ENCODE measurements around the gene CYTIP. TPM values are rescaled to one million over a fixed set of nuclear protein-coding genes. Genes with fewer than 3 reads are reported as not detected.
"Not testable (repeated sequence)": the region's sequence is repeated elsewhere in the genome, so short reads cannot be mapped to it uniquely, and the experiment has no call there.

CYTIP gene
- total RNA-seq, 1 donor from 2014 or later: not detected

DNA sequence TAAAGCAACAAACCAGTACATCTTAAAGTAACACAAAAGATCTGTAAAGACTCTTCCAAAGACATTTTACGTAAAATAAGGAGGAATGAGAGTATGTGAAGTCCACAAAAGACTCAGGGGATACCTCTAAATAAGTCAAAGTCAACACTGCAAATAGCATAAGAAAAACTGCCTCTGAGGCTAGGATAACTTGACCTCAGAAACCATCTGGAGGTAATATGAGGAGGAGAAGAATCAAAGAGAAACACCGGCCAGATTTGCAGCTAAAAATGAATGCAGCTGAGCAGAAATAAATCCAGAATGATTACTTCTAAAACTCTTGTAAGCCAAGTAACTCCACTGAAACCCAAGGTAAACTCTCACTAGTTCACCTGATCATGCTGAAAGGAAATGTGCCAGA is 66.0 kb downstream of the CYTIP start:
- DNase-seq (ENCODE audit: low spot score in 2 of 2, unreplicated experiment in 2 of 2): no peak
- Mint-ChIP-seq H3K9me3 (peaks cover 23% of the 10 kb centered on the region), H3K27ac (no peak overlapping the region), H3K27me3 (ENCODE audit: low read depth) (peaks cover 3% of the 10 kb centered on the region), H3K36me3 (peaks cover 5% of the 10 kb centered on the region), H3K4me1 (no peaks in the 10 kb centered on the region), H3K4me3 (no peak overlapping the region)
- TF ChIP-seq, protein P1, sequence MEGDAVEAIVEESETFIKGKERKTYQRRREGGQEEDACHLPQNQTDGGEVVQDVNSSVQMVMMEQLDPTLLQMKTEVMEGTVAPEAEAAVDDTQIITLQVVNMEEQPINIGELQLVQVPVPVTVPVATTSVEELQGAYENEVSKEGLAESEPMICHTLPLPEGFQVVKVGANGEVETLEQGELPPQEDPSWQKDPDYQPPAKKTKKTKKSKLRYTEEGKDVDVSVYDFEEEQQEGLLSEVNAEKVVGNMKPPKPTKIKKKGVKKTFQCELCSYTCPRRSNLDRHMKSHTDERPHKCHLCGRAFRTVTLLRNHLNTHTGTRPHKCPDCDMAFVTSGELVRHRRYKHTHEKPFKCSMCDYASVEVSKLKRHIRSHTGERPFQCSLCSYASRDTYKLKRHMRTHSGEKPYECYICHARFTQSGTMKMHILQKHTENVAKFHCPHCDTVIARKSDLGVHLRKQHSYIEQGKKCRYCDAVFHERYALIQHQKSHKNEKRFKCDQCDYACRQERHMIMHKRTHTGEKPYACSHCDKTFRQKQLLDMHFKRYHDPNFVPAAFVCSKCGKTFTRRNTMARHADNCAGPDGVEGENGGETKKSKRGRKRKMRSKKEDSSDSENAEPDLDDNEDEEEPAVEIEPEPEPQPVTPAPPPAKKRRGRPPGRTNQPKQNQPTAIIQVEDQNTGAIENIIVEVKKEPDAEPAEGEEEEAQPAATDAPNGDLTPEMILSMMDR (IDR thresholded peaks at IDR 0.05; ENCODE audit: unreplicated experiment): no peak

DNA sequence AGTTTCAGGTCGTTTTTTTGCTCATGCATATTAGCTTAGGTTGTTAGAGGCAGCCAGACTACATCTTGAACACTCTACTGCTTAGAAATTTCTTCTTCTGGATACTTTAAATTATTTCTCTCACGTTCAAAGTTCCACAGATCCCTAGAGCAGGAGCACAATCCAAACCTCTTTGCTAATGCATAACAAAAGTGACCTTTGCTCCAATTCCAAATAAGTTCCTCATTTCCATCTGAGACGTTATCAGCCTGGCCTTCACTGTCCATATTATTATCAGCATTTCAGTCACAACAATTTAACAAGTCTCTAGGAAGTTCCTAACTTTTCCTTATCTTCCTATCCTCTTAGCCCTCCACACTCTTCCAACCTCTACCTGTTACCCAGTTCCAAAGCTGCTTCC is 67.8 kb downstream of the CYTIP start:
- Mint-ChIP-seq H3K4me3 (no peak overlapping the region), H3K27ac (no peak overlapping the region), H3K4me1 (no peaks in the 10 kb centered on the region), H3K9me3 (peaks cover 23% of the 10 kb centered on the region), H3K27me3 (ENCODE audit: low read depth) (no peaks in the 10 kb centered on the region), H3K36me3 (peaks cover 5% of the 10 kb centered on the region)
- no peak for DNase-seq (ENCODE audit: low spot score in 2 of 2, unreplicated experiment in 2 of 2)
- TF ChIP-seq, protein P1 (IDR thresholded peaks at IDR 0.05; ENCODE audit: unreplicated experiment): no peak

DNA sequence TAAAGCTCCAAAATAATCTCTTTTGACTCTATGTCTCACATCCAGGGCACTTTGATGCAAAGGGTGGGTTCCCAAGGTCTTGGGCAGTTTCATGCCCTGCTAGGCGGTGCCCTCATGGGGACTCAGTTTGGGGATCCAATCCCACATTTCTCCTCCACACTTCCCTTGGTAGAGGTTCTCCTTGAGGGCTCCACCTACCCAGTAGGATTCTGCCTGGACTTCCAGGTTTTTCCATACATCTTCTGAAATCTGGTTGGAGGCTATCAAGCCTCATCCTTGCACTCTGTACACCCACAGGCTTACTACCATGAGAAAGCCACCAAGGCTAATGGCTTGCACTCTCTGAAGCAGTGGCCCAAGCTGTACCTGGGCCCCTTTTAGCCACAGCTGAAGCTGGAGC is 68.5 kb downstream of the CYTIP start:
- H3K9me3 Mint-ChIP-seq: peaks cover 22% of the 10 kb centered on the region
- no peak overlapping the region for H3K4me3 Mint-ChIP-seq
- TF ChIP-seq, protein P1 (IDR thresholded peaks at IDR 0.05; ENCODE audit: unreplicated experiment): no peak
- H3K36me3 Mint-ChIP-seq: peaks cover 5% of the 10 kb centered on the region
- DNase-seq (ENCODE audit: low spot score in 2 of 2, unreplicated experiment in 2 of 2): no peak
- no peaks in the 10 kb centered on the region for H3K27me3 Mint-ChIP-seq (ENCODE audit: low read depth)
- no peaks in the 10 kb centered on the region for H3K4me1 Mint-ChIP-seq
- H3K27ac Mint-ChIP-seq: no peak overlapping the region

DNA sequence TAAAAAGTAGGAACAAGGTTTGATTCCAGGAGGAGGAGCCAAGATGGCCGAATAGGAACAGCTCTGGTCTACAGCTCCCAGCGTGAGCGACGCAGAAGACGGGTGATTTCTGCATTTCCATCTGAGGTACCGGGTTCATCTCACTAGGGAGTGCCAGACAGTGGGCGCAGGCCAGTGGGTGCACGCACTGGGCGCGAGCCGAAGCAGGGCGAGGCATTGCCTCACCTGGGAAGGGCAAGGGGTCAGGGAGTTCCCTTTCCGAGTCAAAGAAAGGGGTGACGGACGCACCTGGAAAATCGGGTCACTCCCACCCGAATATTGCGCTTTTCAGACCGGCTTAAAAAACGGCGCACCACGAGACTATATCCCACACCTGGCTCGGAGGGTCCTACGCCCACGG is 75.4 kb downstream of the CYTIP start:
- not testable (repeated sequence) for H3K4me3 Mint-ChIP-seq; H3K27ac Mint-ChIP-seq; H3K27me3 Mint-ChIP-seq (ENCODE audit: low read depth); H3K36me3 Mint-ChIP-seq; H3K9me3 Mint-ChIP-seq; DNase-seq (ENCODE audit: low spot score in 2 of 2, unreplicated experiment in 2 of 2); H3K4me1 Mint-ChIP-seq

DNA sequence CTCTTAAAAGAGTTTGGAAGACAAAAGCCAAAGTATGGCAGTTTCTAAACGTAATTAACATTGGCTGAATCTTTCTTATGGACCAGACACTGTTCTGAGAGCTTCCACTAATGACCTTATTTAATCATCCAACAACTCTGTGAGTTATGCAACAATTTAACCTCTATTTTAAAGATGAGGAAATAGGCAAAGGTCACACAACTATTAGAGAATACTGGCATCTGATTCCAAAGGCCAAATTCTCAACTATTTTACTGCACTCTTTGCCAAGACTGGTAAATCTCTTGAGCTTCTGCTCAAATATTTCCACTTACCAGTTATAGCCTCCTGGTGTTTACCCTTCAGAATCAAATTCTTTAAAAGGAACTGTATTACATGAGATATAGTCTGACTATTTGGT is 76.2 kb downstream of the CYTIP start:
- H3K4me1 Mint-ChIP-seq: peaks cover 4% of the 10 kb centered on the region
- H3K27me3 Mint-ChIP-seq (ENCODE audit: low read depth): no peaks in the 10 kb centered on the region
- H3K27ac Mint-ChIP-seq: no peak overlapping the region
- H3K4me3 Mint-ChIP-seq: no peak overlapping the region
- TF ChIP-seq, protein P1 (IDR thresholded peaks at IDR 0.05; ENCODE audit: unreplicated experiment): no peak
- no peak for DNase-seq (ENCODE audit: low spot score in 2 of 2, unreplicated experiment in 2 of 2)
- no peaks in the 10 kb centered on the region for H3K36me3 Mint-ChIP-seq
- peaks cover 11% of the 10 kb centered on the region for H3K9me3 Mint-ChIP-seq

Other genes with a start within 250 kb of the CYTIP start
- gene GALNT5, start 186.4 kb downstream of the CYTIP start, total RNA-seq: 0.89 to 1.3 TPM (median 1.1 TPM) in 3 replicates
- not detected in 3 replicates for gene ERMN, start 118.3 kb downstream of the CYTIP start, total RNA-seq
- gene ACVR1C, start 184.8 kb upstream of the CYTIP start, total RNA-seq: 0.13 to 0.18 TPM (median 0.14 TPM) in 3 replicates

All from mesothelial cell of epicardium (in vitro differentiated cells).